ENCODE results near the gene KIF1B.

DNA sequence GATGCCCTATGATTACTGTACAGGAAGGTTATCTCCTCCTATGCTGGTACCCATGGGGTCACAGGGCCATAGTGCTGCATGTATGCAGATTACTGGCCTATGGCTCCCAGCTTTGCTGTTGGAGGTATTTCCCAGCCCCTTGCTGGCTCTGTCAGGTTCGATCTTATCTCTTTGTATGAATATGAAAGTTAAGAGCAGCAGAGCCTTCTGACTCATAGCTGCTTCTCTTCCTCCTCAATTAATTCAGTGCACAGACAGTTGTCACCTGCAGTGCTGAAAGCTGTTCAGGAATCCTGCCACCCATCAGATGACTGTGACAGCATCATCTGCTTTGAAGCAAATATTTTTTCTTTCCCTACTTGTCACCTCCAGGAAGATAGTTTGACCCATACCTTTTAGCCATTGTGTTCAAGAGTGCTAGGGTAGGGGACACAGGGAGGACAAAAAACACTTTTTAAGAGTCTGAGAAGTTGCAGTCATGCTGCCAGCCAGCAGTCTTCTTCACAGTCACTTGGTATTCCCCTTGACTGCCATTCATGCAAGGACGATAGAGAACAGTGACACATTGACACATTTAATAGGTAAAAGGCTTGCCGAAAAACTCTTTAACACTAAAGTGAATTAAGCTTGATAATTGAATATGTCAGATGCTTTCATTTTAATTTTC, 73.1 kb downstream of the KIF1B start:
- TF ChIP-seq FOXK2 (IDR thresholded peaks at IDR 0.05) (no peak), NFRKB (IDR thresholded peaks at IDR 0.05) (no peak), BHLHE40 (IDR thresholded peaks at IDR 0.05; ENCODE audit: borderline replicate concordance) (no peak), SUZ12 (IDR thresholded peaks at IDR 0.05) (no peak), SP1 (IDR thresholded peaks at IDR 0.05) (no peak), ELF4 (IDR thresholded peaks at IDR 0.05) (no peak), FOXM1 (IDR thresholded peaks at IDR 0.05; ENCODE audit: borderline replicate concordance) (no peak), TARDBP (IDR thresholded peaks at IDR 0.05) (no peak), FOXA1 (IDR thresholded peaks at IDR 0.05) (no peak), CTBP1 (IDR thresholded peaks at IDR 0.05; ENCODE audit: borderline replicate concordance) (no peak), ZNF384 (IDR thresholded peaks at IDR 0.05) (no peak), ARNT (IDR thresholded peaks at IDR 0.05) (no peak)
